K562 (cell line): ENCODE data around the gene ADGRA3. TPM values are rescaled to one million over a fixed set of nuclear protein-coding genes. Genes with fewer than 3 reads are reported as not detected.

ENCODE experiments used
- ATAC-seq: fragments of 200-7000 bp; cut with Tn5 transposase; 3 replicates; pipeline ENCODE4 v1.9.1; 2020; ENCODE audit warnings: moderate library complexity
- BruUV-seq: library from RNA; stranded (reverse); fragments of 400-500 nt; replicated peaks from 2 replicates; lab custom pipeline; 2021; lab: Mats Ljungman, UMichigan
- CTCF ChIA-PET: fragments of 300-600 bp; formaldehyde crosslinking; extraction: SDS; loops from one replicate; lab custom pipeline; 2021; ENCODE audit warnings: low intra/inter-chr PET ratio; lab: Yijun Ruan, JAX
- POLR2A ChIA-PET: fragments of 300-600, 350-650 bp; sonication (Branson Sonifier 250); formaldehyde crosslinking; extraction: SDS; loops from one replicate; lab custom pipeline; 2021; ENCODE audit warnings: antibody characterized with exemption, inconsistent platforms; lab: Yijun Ruan, JAX
- DNase-seq, 4 experiments: peaks; one replicate each; pipeline versions ENCODE4 v3.0.0 to v3.0.0-alpha.2; 2011 to 2018; ENCODE audit warnings: low spot score in 3 of 4, mixed read lengths in 3 of 4; ENCODE audit errors: extremely low read depth in 1 of 4
- FAIRE-seq: peaks from 2 replicates; lab custom pipeline; 2011; peaks lifted over from hg19 to GRCh38; lab: Jason Lieb, UNC
- H2AFZ ChIP-seq: 2 replicates; pipeline ENCODE4 v1.6.0; 2011; ENCODE audit warnings: low read depth, low read length, control low read depth, inconsistent platforms
- H3K27ac ChIP-seq: fragments of 200-600 bp; 3 replicates; pipeline ENCODE4 v1.8.0; 2011; ENCODE audit warnings: low read depth, mild to moderate bottlenecking, control low read depth, inconsistent platforms, low read length, moderate library complexity, mixed read lengths; ENCODE audit errors: extremely low read depth
- H3K27me3 ChIP-seq, 2 experiments: fragments of 300-600 bp in 1 of 2; 2 replicates in 1 of 2; 3 replicates in 1 of 2; pipeline versions ENCODE4 v1.6.0 to v1.8.0; 2011; ENCODE audit warnings: inconsistent platforms in 2 of 2, low read length in 2 of 2, mild to moderate bottlenecking in 1 of 2, mixed read lengths in 1 of 2, moderate library complexity in 1 of 2; ENCODE audit not compliant: control insufficient read depth in 2 of 2, insufficient read depth in 2 of 2
- H3K36me3 ChIP-seq: fragments of 300-600 bp; 3 replicates; pipeline ENCODE4 v1.8.0; 2011; ENCODE audit warnings: mild to moderate bottlenecking, low read length, inconsistent platforms; ENCODE audit not compliant: control insufficient read depth, insufficient read depth
- H3K4me1 ChIP-seq, 2 experiments: fragments of 200-600 bp in 1 of 2; replicated peaks in 1 of 2; 2 replicates in 1 of 2; 3 replicates in 1 of 2; pipeline versions ENCODE4 v1.5.1 to v1.8.0; 2011; ENCODE audit warnings: inconsistent platforms in 2 of 2, low read length in 2 of 2, mild to moderate bottlenecking in 1 of 2, mixed read lengths in 1 of 2, moderate library complexity in 1 of 2; ENCODE audit not compliant: control insufficient read depth in 2 of 2, insufficient read depth in 2 of 2
- H3K4me2 ChIP-seq: 2 replicates; pipeline ENCODE4 v1.6.1; 2011; ENCODE audit warnings: low read length, control low read depth, inconsistent platforms, mixed read lengths; ENCODE audit not compliant: insufficient read depth
- H3K4me3 ChIP-seq: fragments of 200-600 bp; sonication (generic), shearing (Covaris generic); 2 replicates; pipeline ENCODE4 v1.5.1; 2016; ENCODE audit warnings: control low read depth, inconsistent platforms
- H3K79me2 ChIP-seq: fragments of 200-600 bp; 3 replicates; pipeline ENCODE4 v1.8.0; 2011; ENCODE audit warnings: low read length, inconsistent platforms; ENCODE audit not compliant: control insufficient read depth, insufficient read depth
- H3K9ac ChIP-seq, 2 experiments: 2 replicates each; pipeline versions ENCODE4 v1.6.0 to v1.6.1; 2011; ENCODE audit warnings: low read depth in 2 of 2, low read length in 2 of 2, control low read depth in 1 of 2, inconsistent platforms in 1 of 2, mild to moderate bottlenecking in 1 of 2, mixed read lengths in 1 of 2; ENCODE audit not compliant: insufficient read depth in 1 of 2
- H3K9me1 ChIP-seq: one replicate; pipeline ENCODE4 v1.6.0; 2011; ENCODE audit warnings: inconsistent platforms, mild to moderate bottlenecking, low read length, moderate library complexity; ENCODE audit not compliant: control insufficient read depth, insufficient read depth
- H3K9me3 ChIP-seq: replicated peaks from 2 replicates; pipeline ENCODE4 v1.5.1; 2011; ENCODE audit warnings: low read depth, low read length, inconsistent platforms; ENCODE audit not compliant: control insufficient read depth, insufficient read depth
- H4K20me1 ChIP-seq: replicated peaks from 2 replicates; pipeline ENCODE4 v1.6.1; 2011; ENCODE audit warnings: low read length, inconsistent platforms, mixed read lengths; ENCODE audit not compliant: control insufficient read depth, insufficient read depth
- BDP1 ChIP-seq: IDR thresholded peaks from 3 replicates; pipeline ENCODE4 v1.6.1; 2011; ENCODE audit not compliant: insufficient read length, insufficient read depth
- C11orf30 ChIP-seq: fragments of 450-650 bp; IDR thresholded peaks from 2 replicates; pipeline ENCODE4 v1.6.1; 2016; ENCODE audit warnings: low read depth, mild to moderate bottlenecking
- CGGBP1 ChIP-seq: fragments of 250-450 bp; sonication (Bioruptor Pico); IDR thresholded peaks from 2 replicates; pipeline ENCODE4 v1.9.0; 2021; ENCODE audit warnings: mild to moderate bottlenecking
- HINFP ChIP-seq: fragments of 450-650 bp; conservative IDR thresholded peaks from 2 replicates; pipeline ENCODE4 v1.6.1; 2016; ENCODE audit warnings: missing genetic modification characterization, low read depth, mild to moderate bottlenecking, control low read depth, missing compliant biosample characterization
- HNRNPL ChIP-seq: fragments of 200-400 bp; formaldehyde crosslinking; IDR thresholded peaks from 2 replicates; pipeline ENCODE4 v1.6.1; 2017; ENCODE audit warnings: low read depth, mild to moderate bottlenecking, low read length
- IRF2 ChIP-seq: sonication (generic); formaldehyde crosslinking; IDR thresholded peaks from 2 replicates; pipeline ENCODE4 v1.8.1; 2022; ENCODE audit warnings: mild to moderate bottlenecking, missing genetic modification reagents
- NR0B1 ChIP-seq: fragments of 450-650 bp; IDR thresholded peaks from one replicate; pipeline ENCODE4 v1.6.1; 2018; ENCODE audit warnings: mild to moderate bottlenecking, moderate library complexity; ENCODE audit not compliant: partially characterized antibody
- SMARCB1 ChIP-seq: IDR thresholded peaks from 2 replicates; pipeline ENCODE4 v1.6.1; 2011; ENCODE audit warnings: improper control_type of control experiment, low read depth; ENCODE audit not compliant: insufficient read length
- SNAPC5 ChIP-seq: fragments of 250-450 bp; sonication (Bioruptor Pico); IDR thresholded peaks from 2 replicates; pipeline ENCODE4 v1.8.0; 2021; ENCODE audit warnings: moderate library complexity, mild to moderate bottlenecking, inconsistent platforms
- TAF9B ChIP-seq: fragments of 450-650 bp; IDR thresholded peaks from 2 replicates; pipeline ENCODE4 v1.6.1; 2018; ENCODE audit warnings: mild to moderate bottlenecking; ENCODE audit not compliant: partially characterized antibody
- TEAD4 ChIP-seq, 2 experiments: sonication (generic) in 1 of 2; formaldehyde crosslinking in 1 of 2; IDR thresholded peaks; 2 replicates each; pipeline versions ENCODE4 v1.6.1 to v1.8.0; 2012 to 2022; ENCODE audit warnings: borderline replicate concordance in 1 of 2, inconsistent platforms in 1 of 2, low read length in 1 of 2, mild to moderate bottlenecking in 1 of 2, missing genetic modification reagents in 1 of 2
- USF2 ChIP-seq: sonication (generic); formaldehyde crosslinking; IDR thresholded peaks from 2 replicates; pipeline ENCODE4 v1.5.0; 2020; ENCODE audit warnings: missing genetic modification reagents
- ZSCAN29 ChIP-seq: fragments of 450-650 bp; IDR thresholded peaks from 2 replicates; pipeline ENCODE4 v1.6.1; 2017
- WGBS: fragments of 100-300 bp; shearing (Covaris generic); methylation state at CpG from one replicate; pipeline ENCODE4 v1.1.6; 2016; ENCODE audit warnings: low coverage, mixed read lengths; ENCODE audit not compliant: insufficient coverage; ENCODE audit errors: missing lambda C conversion rate; 5-methylcytosine and 5-hydroxymethylcytosine counted together
- in situ Hi-C: fragments of 300-500 bp; cut with MboI; formaldehyde crosslinking; loops from 4 replicates; pipeline ENCODE4 v1.15.0; 2018; ENCODE audit warnings: inconsistent platforms, mixed read lengths
- intact Hi-C: fragments of 100-400 bp; cut with micrococcal nuclease; formaldehyde crosslinking; loops from 2 replicates; pipeline ENCODE4 v1.14.2; 2022
- polyA plus RNA-seq, 8 experiments: library from polyadenylated mRNA; depleted of rRNA in 4 of 8; stranded (reverse) in 5 of 8; unstranded in 3 of 8; fragments of >200 nt; fragmentation: Nextera tagmentation in 2 of 8; fragmentation: Illumina TruSeq in 1 of 8; extraction: Ambion mirVana in 2 of 8; extraction: Trizol in 1 of 8; gene quantifications; 2 replicates each; pipeline versions ENCODE4 v1.2.1 to v1.2.3, GENCODE V29; 2011 to 2014; ENCODE audit warnings: inconsistent platforms in 1 of 8, missing spikeins in 1 of 8
- total RNA-seq, 7 experiments: library from RNA; depleted of rRNA in 6 of 7; stranded (reverse); fragments of >200 nt in 6 of 7; fragmentation: Illumina TruSeq in 2 of 7; extraction: Trizol in 2 of 7; gene quantifications; 2 replicates each; pipeline versions ENCODE4 v1.2.1 to v1.2.3, GENCODE V29; 2011 to 2021; ENCODE audit warnings: low replicate concordance in 1 of 7

Gene ADGRA3
- total and polyA plus RNA-seq, 9 of the 15 experiments (the other 6 are each of a cell fraction or from before 2014, with no cell fraction given) = 0.06 to 2.3 (median 0.27) TPM; not detected in 3

GRCh38 chr4:22428441-22428840 is 87.4 kb downstream of the ADGRA3 start:
- POLR2A ChIA-PET = no interaction called here
- TF ChIP-seq USF2 (no peak), HNRNPL (no peak), CGGBP1 (CRISPR knock-in tag) (no peak), TAF9B (no peak)
- Histone ChIP-seq H3K9ac (no peak overlapping the region), H2AFZ (no peak overlapping the region), H3K4me2 (no peak overlapping the region), H4K20me1 (no peaks in the 10 kb centered on the region), H3K4me3 (no peak overlapping the region), H3K4me1 (no peaks in the 10 kb centered on the region), H3K27me3 (no peaks in the 10 kb centered on the region), H3K36me3 (no peaks in the 10 kb centered on the region), H3K79me2 (no peaks in the 10 kb centered on the region), H3K27ac (no peak overlapping the region), H3K9me3 (no peaks in the 10 kb centered on the region), H3K9me1 (no peaks in the 10 kb centered on the region)
- ATAC-seq (no peak), FAIRE-seq (no peak), DNase-seq (no peak)
- intact Hi-C loops = no loop called here
- 3% methylated on average over 4 of the region's 4 CpGs for WGBS
- no TSS peak for BruUV-seq
- CTCF ChIA-PET = no interaction called here
- in situ Hi-C loops = no loop called here

GRCh38 chr4:22427675-22428074 is 88.2 kb downstream of the ADGRA3 start:
- in situ Hi-C loops (no loop called here), intact Hi-C loops (no loop called here)
- H3K9me3 ChIP-seq = no peaks in the 10 kb centered on the region
- BruUV-seq = no TSS peak
- FAIRE-seq = no peak
- H3K9me1 ChIP-seq = no peaks in the 10 kb centered on the region
- no peak overlapping the region for H3K4me3 ChIP-seq
- no peak overlapping the region for H3K9ac ChIP-seq
- no peak for DNase-seq
- no peaks in the 10 kb centered on the region for H4K20me1 ChIP-seq
- no peaks in the 10 kb centered on the region for H3K4me1 ChIP-seq
- H3K27ac ChIP-seq = no peak overlapping the region
- ChIA-PET CTCF (no interaction called here), POLR2A (no interaction called here)
- H3K4me2 ChIP-seq = no peak overlapping the region
- no peak overlapping the region for H2AFZ ChIP-seq
- no peak for ATAC-seq
- no peaks in the 10 kb centered on the region for H3K36me3 ChIP-seq
- no peaks in the 10 kb centered on the region for H3K27me3 ChIP-seq
- 0% methylated on average over 3 of the region's 3 CpGs for WGBS
- H3K79me2 ChIP-seq = no peaks in the 10 kb centered on the region
- TF ChIP-seq NR0B1 = no peak
- no peak for TF ChIP-seq SMARCB1
- no peak for TF ChIP-seq C11orf30
- no peak for TF ChIP-seq IRF2 (CRISPR knock-in tag)
- no peak for TF ChIP-seq TEAD4 (IDR thresholded peaks at IDR 0.05; ENCODE audit: low read length)
- TF ChIP-seq TEAD4 (CRISPR knock-in tag; IDR thresholded peaks at IDR 0.05; ENCODE audit: borderline replicate concordance) = no peak
- TF ChIP-seq ZSCAN29 = no peak
- no peak for TF ChIP-seq SNAPC5 (CRISPR knock-in tag)
- TF ChIP-seq HINFP = no peak
- no peak for TF ChIP-seq BDP1
